HG03439 (cell line): ENCODE results near the gene TNK1.
"Not testable (repeated sequence)": the region's sequence is repeated elsewhere in the genome, so short reads cannot be mapped to it uniquely, and the experiment has no call there.

ENCODE experiments used
- ATAC-seq: cut with Tn5 transposase; IDR thresholded peaks from one replicate; pipeline ENCODE4 v1.9.1; 2021; ENCODE audit warnings: mild to moderate bottlenecking, moderate library complexity; ENCODE audit not compliant: unreplicated experiment

The TNK1 gene

DNA sequence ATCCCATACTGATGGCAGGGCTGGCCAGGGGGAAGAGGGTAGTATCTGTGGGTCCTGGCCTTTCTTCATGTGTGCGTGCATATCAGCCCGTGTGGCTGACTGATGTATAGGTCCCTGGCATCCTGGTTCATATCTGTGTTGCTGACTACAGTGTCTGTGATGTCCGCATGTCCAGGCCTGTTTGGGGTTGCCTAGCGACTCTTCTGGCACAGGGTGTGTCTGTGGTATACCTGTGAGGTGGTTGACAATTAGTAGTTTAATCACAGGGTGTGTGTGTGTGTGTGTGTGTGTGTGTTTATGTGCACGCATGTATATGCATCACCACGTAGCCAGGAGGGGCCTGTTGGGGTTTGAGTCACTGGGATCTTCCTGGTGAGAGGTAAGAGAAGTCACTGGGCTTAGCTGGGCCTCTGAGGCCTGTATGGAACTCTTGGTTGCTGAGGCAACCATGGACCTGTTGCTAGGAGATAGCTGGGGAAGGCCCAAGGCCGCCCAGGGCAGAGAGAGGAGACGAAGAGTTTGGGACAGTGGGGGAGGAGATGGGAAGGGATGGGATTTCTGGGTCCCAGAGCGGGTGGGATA is 26.5 kb upstream of the TNK1 start:
- no peak for ATAC-seq

DNA sequence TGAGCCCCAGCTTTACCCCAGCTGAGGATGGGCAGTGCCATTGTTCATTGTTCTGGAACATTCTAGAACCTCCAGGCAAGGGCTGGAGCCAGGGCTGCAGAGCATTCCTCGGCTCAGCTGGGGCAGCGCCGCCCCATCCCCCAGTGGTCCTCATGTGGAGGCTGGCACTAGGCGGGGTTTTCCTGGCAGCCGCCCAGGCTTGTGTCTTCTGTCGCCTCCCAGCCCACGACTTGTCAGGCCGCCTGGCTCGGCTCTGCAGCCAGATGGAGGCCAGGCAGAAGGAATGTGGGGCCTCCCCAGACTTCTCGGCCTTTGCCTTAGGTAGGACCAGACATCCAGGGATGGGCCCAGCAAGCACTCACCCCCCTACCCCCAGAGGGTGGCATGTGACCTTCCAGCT is 25.8 kb upstream of the TNK1 start, which contains the start of gene TMEM95:
TSS of gene TMEM95 (plus strand) at position 104 of the 400 bp plus-strand sequence. CDS start at position 153, 49 bp downstream.
- ATAC-seq = no peak

GRCh38 chr17:7355573-7355972 is 25.3 kb upstream of the TNK1 start:
- no peak for ATAC-seq

DNA sequence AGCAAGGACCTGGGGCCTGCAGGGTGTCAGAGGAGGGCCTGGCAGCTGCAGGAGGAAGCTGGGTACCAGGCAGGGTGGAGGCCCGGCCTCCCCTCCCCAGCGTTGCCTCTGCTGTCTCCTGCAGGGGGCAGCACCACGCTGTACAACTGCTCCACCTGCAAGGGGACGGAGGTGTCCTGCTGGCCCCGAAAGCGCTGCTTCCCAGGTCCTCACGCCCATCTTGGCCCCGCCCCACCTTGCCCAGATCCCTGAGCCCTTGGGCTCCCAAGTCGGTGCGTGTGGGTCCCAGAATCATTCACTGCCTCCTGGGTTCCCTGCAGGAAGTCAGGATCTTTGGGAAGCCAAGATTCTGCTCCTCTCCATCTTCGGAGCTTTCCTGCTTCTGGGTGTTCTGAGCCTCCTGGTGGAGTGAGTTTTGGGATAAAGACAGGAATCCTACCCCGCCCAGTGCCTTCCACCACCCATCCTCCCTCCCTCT is 24.8 kb upstream of the TNK1 start:
- no peak for ATAC-seq

GRCh38 chr17:7356756-7357155 is 24.1 kb upstream of the TNK1 start:
- ATAC-seq = no peak

DNA sequence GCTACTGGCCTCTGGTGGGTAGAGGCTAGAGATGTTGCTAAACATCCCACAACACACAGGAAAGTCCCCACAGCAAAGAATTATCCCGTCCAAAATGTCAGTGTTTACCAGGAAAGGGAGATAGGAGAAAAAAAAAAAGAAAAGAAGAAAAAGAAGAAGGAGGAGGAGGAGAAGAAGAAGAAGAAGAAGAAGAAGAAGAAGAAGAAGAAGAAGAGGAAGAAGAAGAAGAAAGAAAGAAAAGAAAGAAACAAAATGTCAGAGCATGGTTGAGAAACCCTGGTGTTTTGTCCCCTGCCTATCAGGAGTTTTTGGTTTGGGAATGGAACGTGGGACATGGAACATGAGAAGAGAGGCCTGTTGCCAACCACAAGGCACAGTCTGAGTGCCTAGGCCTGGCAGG is 23.5 kb upstream of the TNK1 start:
- ATAC-seq = no peak

- no peak for ATAC-seq
These were observed 19.0 kb upstream of the TNK1 start for GRCh38 chr17:7361906-7362305.

DNA sequence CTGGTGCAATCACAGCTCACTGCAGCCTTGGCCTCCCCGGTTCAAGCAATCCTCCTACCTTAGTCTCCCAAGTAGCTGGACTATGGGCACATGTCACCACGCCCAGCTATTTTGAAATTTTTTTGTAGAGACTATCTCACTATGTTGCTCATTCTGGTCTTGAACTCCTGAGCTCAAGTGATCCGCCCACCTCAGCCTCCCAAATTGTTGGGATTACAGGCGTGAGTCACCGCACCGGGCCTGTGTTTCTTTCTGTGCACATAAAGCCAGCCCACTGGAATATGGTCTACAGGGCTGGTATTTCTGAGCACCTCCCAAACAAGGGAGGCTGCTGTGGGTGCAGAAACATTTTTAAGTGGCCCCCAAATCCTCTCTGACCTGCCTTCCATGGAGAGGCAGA is 17.6 kb upstream of the TNK1 start:
- ATAC-seq = no peak

DNA sequence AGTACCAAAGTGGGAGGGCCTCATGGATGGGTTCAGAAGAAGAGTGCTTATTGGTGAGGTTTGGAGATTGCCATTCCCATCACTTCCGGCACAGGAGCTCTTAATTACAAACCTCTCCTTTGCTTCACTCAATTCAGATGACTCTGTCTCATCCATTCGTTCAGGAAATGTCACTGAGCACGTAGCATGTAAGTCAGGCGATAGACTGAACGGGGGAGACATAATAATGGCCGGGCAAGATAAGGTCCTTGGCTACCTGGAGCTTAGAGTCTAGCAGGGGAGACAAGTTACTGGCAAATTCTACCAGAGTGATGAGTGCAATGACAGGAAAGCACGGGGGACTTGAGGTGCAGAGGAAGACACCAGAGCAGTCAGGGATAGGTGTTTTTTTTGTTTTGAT is 14.9 kb upstream of the TNK1 start:
- not testable (repeated sequence) for ATAC-seq

- no peak for ATAC-seq
These were observed 13.8 kb upstream of the TNK1 start for GRCh38 chr17:7367083-7367482.

GRCh38 chr17:7367918-7368598 is 12.8 kb upstream of the TNK1 start:
- no peak for ATAC-seq

- ATAC-seq = not testable (repeated sequence)
These were observed 12.3 kb upstream of the TNK1 start for GRCh38 chr17:7368599-7368994.

DNA sequence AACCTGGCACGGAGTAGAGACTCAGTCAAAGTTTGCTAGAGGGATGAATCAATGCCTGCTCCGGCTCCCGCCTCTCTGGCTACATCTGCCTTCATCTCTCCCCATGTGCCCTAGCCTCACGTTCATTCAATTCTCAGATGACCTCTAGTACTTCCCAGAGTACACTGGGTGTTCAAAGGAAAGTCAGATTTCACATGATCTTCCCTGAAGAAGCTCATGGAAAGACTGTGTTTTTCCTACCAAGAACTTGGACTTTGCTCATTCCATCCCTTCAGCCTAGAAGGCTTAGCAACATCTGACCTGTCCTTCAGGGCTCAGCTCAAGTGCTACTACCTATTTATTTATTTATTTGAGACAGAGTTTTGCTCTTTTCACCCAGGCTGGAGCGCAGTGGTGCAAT is 11.1 kb upstream of the TNK1 start:
- ATAC-seq = no peak

DNA sequence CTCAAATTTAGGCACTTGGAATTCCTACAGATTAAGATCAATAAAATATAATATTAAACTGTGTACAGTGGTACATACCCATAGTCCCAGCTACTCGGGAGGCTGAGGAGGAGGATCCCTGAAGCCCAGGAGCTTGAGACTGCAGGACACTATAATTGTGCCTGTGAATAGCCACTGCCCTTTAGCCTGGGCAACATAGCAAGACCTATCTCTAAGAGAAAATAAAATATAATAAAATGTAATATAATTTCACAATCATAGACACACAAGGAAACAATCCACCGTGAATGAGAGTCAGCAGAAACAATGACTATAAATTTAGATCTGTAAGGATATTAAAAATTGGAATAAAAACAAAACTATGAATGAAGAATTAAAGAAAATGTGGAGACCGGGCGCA is 10.0 kb upstream of the TNK1 start:
- ATAC-seq = no peak

DNA sequence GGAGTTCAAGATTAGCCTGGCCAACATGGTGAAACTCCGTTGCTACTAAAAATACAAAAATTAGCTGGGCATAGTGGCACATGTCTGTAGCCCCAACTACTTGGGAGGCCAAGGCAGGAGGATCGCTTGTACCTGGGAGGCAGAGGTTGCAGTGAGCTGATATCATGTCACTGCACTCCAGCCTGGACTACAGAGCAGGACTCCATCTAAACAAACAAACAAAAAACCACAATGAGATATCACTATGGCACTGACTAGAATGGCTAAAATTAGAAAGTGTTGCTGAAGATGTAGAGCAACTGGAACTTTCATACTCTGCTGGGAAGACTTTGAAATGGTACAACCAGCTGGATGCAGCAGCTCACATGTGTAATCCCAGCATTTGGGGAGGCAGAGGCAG is 6.5 kb upstream of the TNK1 start:
- no peak for ATAC-seq

- no peak for ATAC-seq
These were observed 1.8 kb upstream of the TNK1 start for GRCh38 chr17:7379134-7379533.

GRCh38 chr17:7380321-7380720 is 568 bp upstream of the TNK1 start:
- no peak for ATAC-seq

GRCh38 chr17:7382901-7383300 is 2.0 kb downstream of the TNK1 start:
- no peak for ATAC-seq

DNA sequence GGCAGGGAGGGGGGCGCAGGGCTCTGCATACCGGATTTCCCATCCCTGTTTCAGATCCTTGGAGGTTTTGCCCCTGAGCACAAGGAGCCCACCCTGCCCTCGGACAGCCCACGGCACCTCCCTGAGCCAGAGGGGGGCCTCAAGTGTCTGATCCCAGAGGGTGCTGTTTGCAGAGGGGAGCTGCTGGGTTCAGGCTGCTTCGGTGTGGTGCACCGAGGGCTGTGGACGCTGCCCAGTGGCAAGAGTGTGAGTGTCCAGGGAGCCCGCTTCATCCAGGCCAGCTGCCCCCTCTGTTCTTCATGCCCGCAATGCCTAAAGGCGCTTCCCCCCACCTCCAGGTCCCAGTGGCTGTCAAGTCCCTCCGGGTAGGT is 2.5 kb downstream of the TNK1 start:
- ATAC-seq = no peak

DNA sequence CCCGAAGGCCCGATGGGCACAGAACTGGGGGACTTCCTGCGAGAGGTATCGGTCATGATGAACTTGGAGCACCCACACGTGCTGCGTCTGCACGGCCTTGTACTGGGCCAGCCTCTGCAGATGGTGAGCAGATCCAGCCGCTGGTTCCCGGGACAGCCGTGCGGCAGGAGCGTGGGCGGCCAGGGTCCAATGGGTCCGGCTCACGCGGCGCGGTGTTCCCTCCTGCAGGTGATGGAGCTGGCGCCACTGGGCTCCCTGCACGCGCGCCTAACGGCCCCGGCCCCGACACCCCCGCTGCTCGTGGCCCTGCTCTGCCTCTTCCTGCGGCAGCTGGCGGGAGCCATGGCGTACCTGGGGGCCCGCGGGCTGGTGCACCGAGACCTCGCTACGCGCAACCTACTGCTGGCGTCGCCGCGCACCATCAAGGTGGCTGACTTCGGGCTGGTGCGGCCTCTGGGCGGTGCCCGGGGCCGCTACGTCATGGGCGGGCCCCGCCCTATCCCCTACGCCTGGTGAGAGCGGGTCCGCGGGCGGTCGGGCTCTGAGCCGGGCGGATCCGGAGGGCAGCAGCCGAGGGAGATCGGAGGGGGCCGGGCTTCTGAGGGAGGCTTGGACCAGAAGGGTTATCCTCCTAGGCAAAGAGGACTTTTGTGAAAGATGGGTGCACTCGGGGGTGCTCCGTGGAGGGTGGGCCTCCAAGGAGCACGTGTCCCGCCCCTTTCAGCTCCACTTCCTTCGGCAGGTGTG is 3.0 kb downstream of the TNK1 start:
- ATAC-seq = no peak

- ATAC-seq = no peak
These were observed 3.7 kb downstream of the TNK1 start for GRCh38 chr17:7384489-7385081.

GRCh38 chr17:7388856-7389255 is 8.0 kb downstream of the TNK1 start:
- no peak for ATAC-seq
